Neural progenitor cell (in vitro differentiated cells): Measurements from ENCODE around the gene ELOVL6. TPM values are rescaled to one million over a fixed set of nuclear protein-coding genes. Genes with fewer than 3 reads are reported as not detected.

Source experiments
- DNase-seq: peaks from one replicate; pipeline ENCODE4 v3.0.0-alpha.2; 2016; ENCODE audit warnings: low spot score
- H2AFZ ChIP-seq: fragments of 200-600 bp; sonication (generic); replicated peaks from 2 replicates; pipeline ENCODE4 v1.6.1; 2016; ENCODE audit warnings: antibody characterized with exemption
- H3F3A ChIP-seq: fragments of 200-600 bp; sonication (generic); 2 replicates; pipeline ENCODE4 v1.6.1; 2016; ENCODE audit warnings: antibody characterized with exemption, low read depth
- H3K27ac ChIP-seq: fragments of 200-600 bp; sonication (generic); 2 replicates; pipeline ENCODE4 v1.5.1; 2016; ENCODE audit warnings: mild to moderate bottlenecking
- H3K27me3 ChIP-seq: fragments of 200-600 bp; sonication (generic); 2 replicates; pipeline ENCODE4 v1.6.1; 2016; ENCODE audit warnings: mild to moderate bottlenecking, moderate library complexity
- H3K36me3 ChIP-seq: fragments of 200-600 bp; sonication (generic); 2 replicates; pipeline ENCODE4 v1.5.1; 2016
- H3K4me1 ChIP-seq: fragments of 200-600 bp; sonication (generic); 2 replicates; pipeline ENCODE4 v1.6.1; 2016; ENCODE audit warnings: mixed run types
- H3K4me2 ChIP-seq: fragments of 200-600 bp; sonication (generic); 2 replicates; pipeline ENCODE4 v1.6.1; 2016
- H3K4me3 ChIP-seq: fragments of 200-600 bp; sonication (generic); 2 replicates; pipeline ENCODE4 v1.5.1; 2016
- H3K79me2 ChIP-seq: fragments of 200-600 bp; sonication (generic); 2 replicates; pipeline ENCODE4 v1.6.1; 2016; ENCODE audit warnings: low read depth
- H3K9ac ChIP-seq: fragments of 200-600 bp; sonication (generic); 2 replicates; pipeline ENCODE4 v1.6.1; 2016
- H3K9me3 ChIP-seq: fragments of 200-600 bp; sonication (generic); 2 replicates; pipeline ENCODE4 v1.5.1; 2016; ENCODE audit warnings: low read depth
- H4K20me1 ChIP-seq: fragments of 200-600 bp; sonication (generic); 2 replicates; pipeline ENCODE4 v1.6.1; 2016; ENCODE audit warnings: low read depth
- H3K27ac Mint-ChIP-seq: 3 replicates; pipeline ENCODE4 v1.8.0; 2021; ENCODE audit warnings: mixed read lengths
- H3K27me3 Mint-ChIP-seq: 2 replicates; pipeline ENCODE4 v1.8.0; 2022; ENCODE audit warnings: low read depth, mild to moderate bottlenecking, inconsistent platforms, moderate library complexity, mixed read lengths; ENCODE audit not compliant: insufficient read depth
- H3K36me3 Mint-ChIP-seq: 3 replicates; pipeline ENCODE4 v1.8.0; 2021; ENCODE audit warnings: mixed read lengths
- H3K4me1 Mint-ChIP-seq: 3 replicates; pipeline ENCODE4 v1.8.0; 2021; ENCODE audit warnings: mixed read lengths
- H3K4me3 Mint-ChIP-seq: 3 replicates; pipeline ENCODE4 v1.8.0; 2021; ENCODE audit warnings: mild to moderate bottlenecking, moderate library complexity, mixed read lengths
- H3K9me3 Mint-ChIP-seq: 3 replicates; pipeline ENCODE4 v1.8.0; 2020; ENCODE audit warnings: mixed read lengths
- CTCF ChIP-seq: fragments of 200-600 bp; sonication (generic); IDR thresholded peaks from 2 replicates; pipeline ENCODE4 v1.5.1; 2017; ENCODE audit warnings: antibody characterized with exemption, mild to moderate bottlenecking
- EZH2 ChIP-seq: fragments of 200-600 bp; sonication (generic); IDR thresholded peaks from 2 replicates; pipeline ENCODE4 v1.6.1; 2017; ENCODE audit warnings: antibody characterized with exemption, mild to moderate bottlenecking, moderate library complexity
- EZH2phosphoT487 ChIP-seq: fragments of 200-600 bp; sonication (generic); IDR thresholded peaks from 2 replicates; pipeline ENCODE4 v1.6.1; 2017; ENCODE audit warnings: antibody characterized with exemption
- total RNA-seq: library from RNA; depleted of rRNA; stranded (reverse); fragments of >200 nt; gene quantifications from 2 replicates; pipeline ENCODE4 v1.2.3, GENCODE V29; 2015; ENCODE audit warnings: low replicate concordance

Gene ELOVL6
- total RNA-seq, 1 donor from 2014 or later: 54.4 TPM

- H3K9me3 Mint-ChIP-seq: no peaks in the 10 kb centered on the region
- H3K9me3 ChIP-seq: no peaks in the 10 kb centered on the region
- H3K4me1 ChIP-seq: no peaks in the 10 kb centered on the region
- H3K4me2 ChIP-seq: no peak overlapping the region
- no peaks in the 10 kb centered on the region for H3K4me1 Mint-ChIP-seq
- H4K20me1 ChIP-seq: no peaks in the 10 kb centered on the region
- no peak overlapping the region for H3K4me3 ChIP-seq
- H3K27me3 Mint-ChIP-seq: peaks cover 4% of the 10 kb centered on the region
- H2AFZ ChIP-seq: no peak overlapping the region
- DNase-seq: peak; percentile 77
- H3K36me3 Mint-ChIP-seq: no peaks in the 10 kb centered on the region
- no peak overlapping the region for H3K4me3 Mint-ChIP-seq
- H3F3A ChIP-seq: no peaks in the 10 kb centered on the region
- no peak overlapping the region for H3K27ac ChIP-seq
- H3K27me3 ChIP-seq: no peaks in the 10 kb centered on the region
- H3K79me2 ChIP-seq: no peaks in the 10 kb centered on the region
- no peak overlapping the region for H3K27ac Mint-ChIP-seq
- no peak overlapping the region for H3K9ac ChIP-seq
- TF ChIP-seq CTCF (peak; percentile 80), EZH2 (no peak), EZH2phosphoT487 (no peak)
- no peaks in the 10 kb centered on the region for H3K36me3 ChIP-seq
Measured at GRCh38 chr4:109998867-109999584, 199.4 kb downstream of the ELOVL6 start.

GRCh38 chr4:109996526-109996925 is 201.9 kb downstream of the ELOVL6 start:
- no peak overlapping the region for H3K4me3 ChIP-seq
- H3F3A ChIP-seq: no peaks in the 10 kb centered on the region
- Mint-ChIP-seq H3K4me3 (no peak overlapping the region), H3K4me1 (no peaks in the 10 kb centered on the region), H3K27me3 (peaks cover 2% of the 10 kb centered on the region), H3K27ac (no peak overlapping the region), H3K9me3 (no peaks in the 10 kb centered on the region), H3K36me3 (no peaks in the 10 kb centered on the region)
- TF ChIP-seq EZH2phosphoT487 (no peak), EZH2 (no peak), CTCF (no peak)
- H2AFZ ChIP-seq: no peak overlapping the region
- H3K9me3 ChIP-seq: no peaks in the 10 kb centered on the region
- DNase-seq: no peak
- no peaks in the 10 kb centered on the region for H3K36me3 ChIP-seq
- H3K4me1 ChIP-seq: no peaks in the 10 kb centered on the region
- no peaks in the 10 kb centered on the region for H4K20me1 ChIP-seq
- H3K27me3 ChIP-seq: no peaks in the 10 kb centered on the region
- no peak overlapping the region for H3K4me2 ChIP-seq
- H3K79me2 ChIP-seq: no peaks in the 10 kb centered on the region
- H3K9ac ChIP-seq: no peak overlapping the region
- H3K27ac ChIP-seq: no peak overlapping the region
